Fibroblast of skin of scalp (primary cell): ENCODE measurements around the gene C3orf52.

Source experiments
- DNase-seq: peaks from one replicate; pipeline ENCODE4 v3.0.0-alpha.2; 2013

The C3orf52 gene

DNA sequence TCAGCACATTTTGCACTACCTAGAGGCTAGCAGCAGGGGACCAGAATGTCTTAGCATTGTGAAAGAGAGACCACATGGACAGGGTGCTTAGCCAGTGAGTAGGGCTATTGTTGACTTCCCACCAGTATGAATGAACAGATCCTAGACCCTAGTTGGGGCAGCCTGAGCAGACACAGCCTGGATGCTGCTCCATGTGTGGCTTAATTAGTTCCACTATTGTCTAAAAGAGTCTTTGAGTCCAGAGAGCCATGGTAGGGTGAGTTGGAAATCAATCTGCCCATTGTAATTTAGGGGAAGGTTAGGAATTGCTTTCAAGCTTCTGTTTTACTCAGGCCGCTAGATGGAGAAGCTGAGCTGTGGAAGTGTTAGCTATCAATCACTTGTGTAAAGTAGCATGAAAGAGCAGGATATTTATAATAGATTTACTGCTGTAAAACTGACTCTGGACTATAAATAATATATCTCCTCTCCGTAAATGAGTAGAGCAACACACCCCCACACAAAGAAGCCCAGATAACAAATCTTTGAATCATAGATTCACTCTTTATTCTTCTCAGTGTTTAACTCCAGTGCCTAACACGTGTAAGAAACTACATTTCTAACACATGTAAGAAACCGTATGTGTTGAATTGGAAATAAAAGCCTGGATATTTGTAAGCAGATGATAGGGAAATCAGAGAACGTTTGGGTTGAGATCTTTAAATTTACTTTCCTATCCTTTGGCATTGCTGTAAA lies 50.9 kb downstream of the C3orf52 start:
- peak; percentile 40 for DNase-seq

DNA sequence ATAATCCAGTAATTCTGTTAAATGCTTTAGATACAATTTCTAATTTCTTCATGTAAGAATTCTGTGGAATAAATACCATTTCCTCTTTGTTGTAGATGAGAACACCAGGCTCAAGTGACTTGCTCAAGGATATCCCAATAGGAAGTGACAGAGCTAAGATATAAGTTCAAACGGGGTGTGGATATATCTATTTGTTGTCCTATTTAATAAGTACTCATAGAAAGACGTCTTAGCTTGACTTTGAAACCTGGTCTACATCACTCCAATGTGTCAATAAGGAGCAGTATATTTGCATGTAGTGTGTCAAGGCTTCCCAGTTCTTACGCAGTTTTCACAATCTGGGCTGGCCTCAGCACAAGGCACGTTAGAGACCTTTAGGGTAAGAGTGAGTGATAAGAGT lies 51.6 kb downstream of the C3orf52 start:
- no peak for DNase-seq

DNA sequence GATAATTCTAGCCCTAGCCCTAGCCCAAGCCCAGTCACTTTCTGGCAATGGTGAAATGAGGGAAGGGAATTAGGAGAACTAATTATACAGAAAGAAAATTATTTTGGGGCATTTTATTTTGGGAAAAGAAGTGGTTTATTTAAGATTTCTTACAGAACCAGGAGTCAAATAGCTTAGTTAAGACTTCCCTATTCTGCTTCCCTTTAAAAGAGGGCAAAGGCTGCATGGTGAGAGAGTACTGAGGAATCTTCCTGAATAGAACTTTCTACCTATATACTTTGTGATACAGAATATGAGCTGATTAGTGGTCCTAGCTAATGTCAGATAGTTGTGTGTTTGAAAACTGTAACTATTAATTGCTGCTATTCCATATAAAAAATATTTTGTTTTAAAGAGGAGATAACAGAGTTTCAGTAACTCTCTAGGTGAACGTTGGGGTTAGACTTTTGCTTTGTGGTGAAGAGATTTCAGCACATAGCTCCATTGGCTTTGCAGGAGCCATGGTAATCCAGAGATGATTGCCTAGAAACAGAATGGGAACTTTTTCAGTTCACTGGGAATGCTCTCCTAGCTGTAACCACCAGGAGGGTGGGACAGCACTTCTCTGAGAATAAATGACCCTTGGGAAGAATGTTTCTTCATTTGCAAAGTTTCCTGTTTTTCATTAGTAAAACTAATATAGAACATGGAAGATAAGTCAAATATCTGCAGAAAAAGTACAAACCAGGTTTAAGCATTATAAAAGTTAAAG lies 52.2 kb downstream of the C3orf52 start:
- DNase-seq: no peak

DNA sequence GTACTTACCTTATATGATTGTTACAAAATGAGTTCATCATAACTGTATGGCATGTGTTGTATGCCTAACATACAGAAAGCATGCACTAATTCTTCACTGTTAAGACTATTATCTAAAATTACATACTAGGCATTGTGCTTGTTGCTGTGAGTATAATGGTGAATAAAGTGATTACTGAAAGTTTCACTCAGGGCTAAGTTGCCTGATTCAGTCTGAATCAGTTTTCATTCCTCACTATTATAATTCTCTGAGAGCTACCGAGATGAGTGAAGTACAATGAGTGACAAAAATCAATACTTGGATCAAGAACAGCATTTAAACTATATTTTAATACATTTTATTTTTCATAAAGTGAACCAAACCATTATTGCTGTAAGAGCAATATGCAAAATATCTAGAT lies 54.4 kb downstream of the C3orf52 start:
- DNase-seq: no peak

DNA sequence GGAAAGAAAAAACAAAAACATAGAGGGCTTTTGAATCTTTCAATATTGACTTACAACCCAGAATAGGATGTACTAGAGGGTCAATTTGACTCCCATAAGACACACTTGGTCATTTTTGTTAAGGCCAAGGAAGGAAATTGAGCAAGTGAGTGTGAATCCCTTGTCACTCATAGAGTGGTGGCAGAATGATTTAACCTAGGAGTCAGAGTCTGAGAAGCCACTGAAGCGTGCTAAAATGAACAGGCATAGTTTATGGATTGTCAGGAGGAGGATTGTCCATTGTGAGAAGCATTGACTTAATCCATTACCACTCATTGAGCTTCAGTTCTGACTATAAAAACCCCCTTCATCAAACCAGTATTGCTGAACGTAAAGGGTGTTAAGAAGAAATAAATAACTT lies 55.1 kb downstream of the C3orf52 start:
- DNase-seq: no peak

DNA sequence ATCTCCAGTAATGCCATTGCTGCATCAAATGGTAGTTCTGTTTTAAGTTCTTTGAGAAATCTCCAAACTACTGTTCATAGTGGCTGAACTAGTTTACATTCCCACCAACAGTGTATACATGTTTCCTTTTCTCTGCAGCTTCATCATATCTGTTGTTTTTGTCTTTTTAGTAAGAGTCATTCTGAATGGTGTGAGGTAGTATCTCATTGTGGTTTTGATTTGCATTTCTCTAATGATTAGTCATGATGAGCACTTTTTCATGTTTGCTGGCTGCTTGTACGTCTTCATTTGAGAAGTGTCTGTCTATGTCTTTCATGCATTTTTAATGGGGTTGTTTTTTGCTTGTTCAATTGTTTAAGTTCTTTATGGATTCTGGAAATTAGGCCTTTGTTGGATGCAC lies 57.1 kb downstream of the C3orf52 start:
- DNase-seq: no peak

DNA sequence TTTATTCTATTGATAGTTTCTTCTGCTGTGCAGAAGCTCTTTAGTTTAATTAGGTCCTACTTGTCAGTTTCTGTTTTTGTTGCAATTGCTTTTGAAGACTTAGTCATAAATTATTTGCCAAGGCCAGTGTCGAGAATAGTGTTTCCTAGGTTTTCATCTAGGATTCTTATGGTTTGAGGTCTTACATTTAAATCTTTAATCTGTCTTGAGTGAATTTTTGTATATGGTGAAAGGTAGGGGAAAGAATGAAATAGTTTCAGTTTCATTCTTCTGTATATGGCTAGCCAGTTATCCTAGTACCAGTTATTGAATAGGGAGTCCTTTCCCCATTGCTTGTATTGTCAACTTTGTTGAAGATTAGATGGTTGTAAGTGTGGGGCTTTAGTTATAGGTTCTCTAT lies 57.5 kb downstream of the C3orf52 start:
- no peak for DNase-seq

DNA sequence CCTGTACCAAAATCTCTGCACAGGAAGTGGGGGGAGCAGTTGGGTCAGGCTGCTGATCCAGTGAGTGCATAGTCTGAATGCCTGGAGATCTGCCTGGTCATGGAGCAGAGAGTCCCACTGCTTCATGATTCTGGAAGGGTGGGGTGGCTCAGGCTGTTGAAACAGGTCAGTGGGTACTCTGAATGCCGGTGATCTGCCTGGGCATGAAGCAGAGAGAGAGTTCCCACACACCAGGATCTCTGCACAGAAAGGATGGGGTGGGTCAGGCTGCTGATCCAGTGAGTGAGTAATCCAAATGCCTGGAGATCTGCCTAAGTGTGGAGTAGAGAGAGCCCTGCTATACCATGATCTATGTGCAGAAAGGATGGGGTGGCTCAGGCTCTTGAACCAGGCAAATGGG lies 62.9 kb downstream of the C3orf52 start:
- no peak for DNase-seq

DNA sequence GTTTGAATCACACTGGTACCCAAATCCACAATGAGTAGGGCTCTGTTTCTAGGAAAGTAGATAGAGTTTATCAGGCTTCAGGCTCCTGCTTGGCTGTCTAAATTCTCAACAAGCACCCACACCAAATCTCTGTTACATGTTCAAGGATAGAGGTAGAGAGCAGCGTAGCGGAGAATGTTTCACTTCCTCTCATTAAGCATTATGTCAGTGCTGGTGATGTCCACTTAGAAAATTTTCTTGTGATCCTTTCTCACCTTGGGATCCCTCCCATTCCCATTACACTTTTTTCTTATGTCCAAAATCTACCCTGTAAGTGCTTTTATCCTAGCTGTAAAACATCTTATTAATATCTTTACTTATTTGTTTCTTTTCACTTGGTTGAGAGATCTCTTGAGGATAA lies 81.6 kb downstream of the C3orf52 start:
- DNase-seq: no peak
